CD4-positive, alpha-beta T cell treated with Interferon alpha-2 for 1 hour (primary cell): ENCODE data around the gene TNFRSF17.
A peak's percentile ranks its signal among the peaks of the same experiment; 100 is the strongest.
"Not testable (repeated sequence)": the region's sequence is repeated elsewhere in the genome, so short reads cannot be mapped to it uniquely, and the experiment has no call there.

Source experiments
- DNase-seq, 2 donors: peaks; one replicate each; pipeline ENCODE4 v3.0.0-alpha.2; 2020 to 2022

TNFRSF17 gene

DNA sequence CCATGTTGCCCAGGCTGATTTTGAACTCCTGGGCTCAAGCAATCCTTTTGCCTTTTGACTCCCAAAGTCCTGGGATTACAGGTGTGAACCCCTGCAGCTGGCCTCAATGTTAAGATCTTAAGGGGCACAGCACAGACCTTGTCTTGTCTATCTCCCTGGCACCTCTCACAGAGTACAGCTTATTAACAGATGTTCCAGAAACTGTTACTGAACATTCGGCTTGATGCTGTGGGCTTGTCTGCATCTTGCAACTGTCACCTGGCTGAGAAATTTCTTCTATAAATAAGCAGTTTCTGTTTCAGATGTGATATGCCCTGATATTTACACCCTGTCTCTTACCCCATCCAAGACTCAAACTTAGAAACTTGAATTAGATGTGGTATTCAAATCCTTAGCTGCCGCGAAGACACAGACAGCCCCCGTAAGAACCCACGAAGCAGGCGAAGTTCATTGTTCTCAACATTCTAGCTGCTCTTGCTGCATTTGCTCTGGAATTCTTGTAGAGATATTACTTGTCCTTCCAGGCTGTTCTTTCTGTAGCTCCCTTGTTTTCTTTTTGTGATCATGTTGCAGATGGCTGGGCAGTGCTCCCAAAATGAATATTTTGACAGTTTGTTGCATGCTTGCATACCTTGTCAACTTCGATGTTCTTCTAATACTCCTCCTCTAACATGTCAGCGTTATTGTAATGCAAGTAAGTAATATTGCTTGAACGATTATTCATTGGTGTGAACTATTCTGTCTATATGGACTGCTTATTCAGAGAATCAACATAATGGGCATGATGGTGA is at the start of gene TNFRSF17:
TSS of gene TNFRSF17 (plus strand) at position 450 of the 791 bp plus-strand sequence. CDS start at position 565, 115 bp downstream.
- no peak for DNase-seq

DNA sequence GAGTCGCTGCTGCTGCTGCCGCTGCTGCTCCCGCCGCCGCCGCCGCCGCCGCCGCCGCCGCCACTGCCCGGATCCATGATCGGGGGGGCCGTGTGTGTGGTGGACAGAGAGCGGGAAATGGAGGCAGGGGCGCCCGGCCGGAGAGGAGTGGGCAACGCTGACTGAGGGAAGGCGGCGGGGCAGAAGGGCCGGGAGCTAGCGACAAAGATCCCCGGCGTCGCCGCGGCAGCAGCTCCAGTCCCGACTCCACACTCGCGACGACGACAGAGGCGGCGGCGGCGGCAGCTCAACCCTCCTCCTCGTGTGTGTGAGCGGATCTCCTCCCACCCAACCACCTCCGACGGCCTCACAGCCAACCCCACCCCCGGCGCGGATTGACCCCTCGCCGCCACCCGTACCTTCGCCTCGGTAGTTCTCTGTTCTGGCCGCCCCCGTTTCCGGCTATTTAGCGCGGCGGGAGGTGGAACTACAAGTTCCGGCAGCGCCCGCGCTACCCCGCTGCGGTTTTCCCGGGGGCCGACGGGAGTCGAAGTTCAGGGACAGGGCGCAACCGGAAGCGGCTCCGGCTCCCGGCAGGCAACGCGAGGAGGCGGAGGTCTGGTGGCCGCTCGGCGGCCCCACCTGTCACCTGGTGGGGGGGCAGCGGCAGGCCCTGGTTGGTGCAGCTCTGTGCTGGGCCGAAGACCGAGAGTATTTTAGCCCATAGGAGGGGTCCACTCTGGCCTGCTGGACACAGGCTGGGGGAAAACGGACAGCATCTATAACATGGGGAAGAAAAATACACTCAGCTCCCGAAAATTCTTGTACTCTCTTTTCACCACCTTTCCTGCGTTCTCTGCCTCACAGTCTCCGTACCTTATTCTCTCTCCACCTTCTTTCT is 49.1 kb upstream of the TNFRSF17 start, which contains the start of gene GSPT1:
TSS of gene GSPT1 (minus strand) at position 313 of the 880 bp plus-strand sequence. CDS start at position 77, 236 bp downstream.
- peak; percentile 98 to 99 for DNase-seq

DNA sequence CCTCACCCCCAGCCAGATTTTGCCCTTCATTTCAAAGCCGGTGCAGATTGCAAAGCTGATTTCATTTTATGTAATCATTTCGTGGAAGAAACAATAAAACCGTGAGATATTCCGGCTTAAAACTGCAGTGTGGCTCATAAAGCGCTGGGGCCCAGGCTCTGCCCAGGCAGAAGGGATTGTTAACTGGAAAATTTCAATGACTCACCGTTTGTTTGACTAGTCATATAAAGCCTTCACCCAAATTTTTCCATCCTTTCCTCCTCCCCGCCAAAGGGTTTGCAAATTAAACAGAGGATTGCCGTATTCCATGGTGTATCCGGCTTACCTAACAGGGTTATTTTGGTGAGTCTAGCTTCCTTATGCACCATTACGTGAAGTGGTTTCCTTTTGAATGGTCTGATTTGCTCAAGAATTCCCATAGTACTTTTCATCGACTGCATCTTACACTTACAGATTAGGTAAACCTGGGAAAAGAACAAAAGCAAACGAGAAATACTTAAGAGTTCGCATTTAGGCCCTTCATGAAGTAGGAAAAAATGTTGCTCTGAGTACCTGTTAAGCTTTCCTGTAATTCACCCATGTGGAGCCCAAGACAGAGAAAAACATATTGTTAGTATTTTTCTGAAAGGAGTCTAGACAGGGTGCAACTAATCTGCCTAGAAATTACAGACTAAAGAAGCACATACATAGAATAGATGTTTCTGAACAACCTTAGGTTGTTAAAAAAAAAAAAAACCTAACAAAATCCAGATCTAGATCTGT is 48.3 kb upstream of the TNFRSF17 start:
- DNase-seq = no peak

DNA sequence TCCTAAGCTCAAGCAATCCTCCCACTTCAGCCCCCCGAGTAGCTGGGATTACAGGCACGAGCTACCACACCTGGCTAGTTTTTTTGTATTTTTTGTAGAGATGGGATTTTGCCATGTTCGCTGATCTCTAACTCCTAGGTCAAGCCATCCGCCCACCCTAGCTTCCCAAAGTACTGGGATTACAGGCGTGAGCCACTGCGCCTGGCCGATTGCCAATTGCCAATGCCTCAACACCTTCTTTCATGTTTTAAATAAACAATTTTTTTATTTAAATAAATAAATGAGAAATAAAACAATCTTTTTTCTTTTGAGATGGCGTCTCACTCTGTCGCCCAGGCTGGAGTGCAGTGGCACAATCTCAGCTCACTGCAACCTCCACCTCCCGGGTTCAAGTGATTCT is 41.0 kb upstream of the TNFRSF17 start:
- DNase-seq = not testable (repeated sequence)

DNA sequence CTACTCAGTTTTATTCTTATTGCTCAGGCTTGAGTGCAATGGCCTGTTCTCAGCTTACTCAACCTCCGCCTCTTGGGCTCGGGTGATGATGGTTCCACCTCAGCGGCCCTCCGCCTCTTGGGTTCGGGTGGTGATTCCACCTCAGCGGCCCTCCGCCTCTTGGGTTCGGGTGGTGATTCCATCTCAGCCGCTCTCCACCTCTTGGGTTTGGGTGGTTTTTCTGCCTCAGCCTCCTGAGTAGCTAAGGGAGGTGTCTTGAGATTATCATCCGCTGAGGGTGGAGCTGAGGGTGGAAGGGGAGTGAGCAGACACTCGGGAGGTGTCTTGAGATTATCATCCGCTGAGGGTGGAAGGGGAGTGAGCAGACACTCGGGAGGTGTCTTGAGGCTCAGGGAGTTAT is 37.7 kb upstream of the TNFRSF17 start:
- not testable (repeated sequence) for DNase-seq

DNA sequence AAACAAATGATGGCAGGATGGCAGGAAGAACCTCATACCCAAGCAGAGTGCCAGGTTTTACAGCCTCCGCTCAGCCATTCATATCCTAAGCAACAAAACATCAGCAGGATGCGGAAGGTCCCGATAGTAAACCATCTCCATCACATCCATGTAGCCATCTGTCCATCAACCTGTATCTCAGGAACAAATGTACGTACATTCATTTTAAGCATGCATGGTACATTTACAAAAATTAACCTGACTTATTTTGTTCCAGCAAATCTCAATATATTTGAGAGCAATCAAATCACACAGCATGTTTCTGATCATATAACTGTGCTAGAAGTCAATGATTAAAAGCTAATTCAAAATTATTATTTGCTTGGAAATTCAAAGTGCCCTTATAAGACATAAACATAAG is 23.1 kb upstream of the TNFRSF17 start, which contains the start of gene NPIPB2:
TSS of gene NPIPB2 (minus strand) at position 101 of the 400 bp plus-strand sequence. CDS start at position 101, 0 bp downstream.
- not testable (repeated sequence) for DNase-seq

DNA sequence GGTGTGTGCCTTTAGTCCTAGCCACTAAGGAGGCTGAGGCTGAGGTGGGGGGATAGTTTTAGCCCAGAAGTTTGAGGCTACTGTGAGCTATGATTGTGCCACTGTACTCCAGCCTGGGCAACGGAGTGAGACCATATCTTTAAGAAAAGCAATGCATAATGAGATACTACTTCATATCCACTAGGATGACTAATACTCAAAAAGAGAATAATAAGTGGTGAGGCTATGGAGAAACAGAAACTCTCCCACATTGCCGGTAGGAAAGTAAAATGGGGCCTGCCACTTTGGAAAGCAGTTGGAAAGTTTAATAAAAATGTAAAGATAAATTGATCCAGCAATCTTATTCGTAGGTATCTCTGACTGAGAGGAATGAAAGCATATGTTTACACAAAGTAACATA is 18.6 kb upstream of the TNFRSF17 start:
- no peak for DNase-seq

DNA sequence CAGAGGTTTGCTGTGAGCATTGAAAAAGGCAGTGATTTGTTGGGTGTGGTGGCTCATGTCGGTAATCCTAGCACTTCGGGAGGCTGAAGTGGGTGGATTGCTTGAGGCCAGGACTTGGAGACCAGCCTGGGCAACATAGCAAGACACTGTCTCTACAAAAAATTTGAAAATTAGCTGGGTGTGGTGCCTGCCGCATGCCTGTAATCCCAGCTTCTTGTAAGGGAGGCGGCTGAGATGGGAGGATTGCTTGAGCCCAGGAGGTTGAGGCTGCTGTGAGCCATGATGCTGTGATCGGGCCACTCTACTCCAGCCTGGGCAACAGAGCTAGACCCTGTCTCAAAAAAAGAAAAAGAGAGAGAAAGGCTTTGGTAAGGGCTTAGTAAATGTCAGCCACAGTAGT is 16.2 kb upstream of the TNFRSF17 start:
- DNase-seq = no peak

- peak; percentile 26 to 34 for DNase-seq
These were observed 15.5 kb upstream of the TNFRSF17 start for GRCh38 chr16:11949527-11949926.

GRCh38 chr16:11950388-11950787 is 14.6 kb upstream of the TNFRSF17 start:
- no peak for DNase-seq

DNA sequence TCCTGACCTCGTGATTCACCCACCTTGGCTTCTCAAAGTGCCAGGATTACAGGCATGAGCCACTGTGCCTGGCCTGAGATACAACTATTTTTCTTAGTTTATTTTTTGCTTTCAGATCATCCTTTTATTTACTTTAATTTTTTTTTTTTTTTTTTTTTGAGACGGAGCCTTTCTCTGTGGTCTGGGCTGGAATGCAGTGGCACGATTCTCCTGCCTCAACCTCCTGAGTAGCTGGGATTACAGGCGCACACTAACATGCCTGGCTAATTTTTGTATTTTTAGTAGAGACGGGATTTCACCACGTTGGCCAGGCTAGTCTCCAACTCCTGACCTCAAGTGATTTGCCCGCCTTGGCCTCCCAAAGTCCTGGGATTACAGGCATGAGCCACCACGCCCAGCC is 11.4 kb upstream of the TNFRSF17 start:
- DNase-seq = not testable (repeated sequence)

DNA sequence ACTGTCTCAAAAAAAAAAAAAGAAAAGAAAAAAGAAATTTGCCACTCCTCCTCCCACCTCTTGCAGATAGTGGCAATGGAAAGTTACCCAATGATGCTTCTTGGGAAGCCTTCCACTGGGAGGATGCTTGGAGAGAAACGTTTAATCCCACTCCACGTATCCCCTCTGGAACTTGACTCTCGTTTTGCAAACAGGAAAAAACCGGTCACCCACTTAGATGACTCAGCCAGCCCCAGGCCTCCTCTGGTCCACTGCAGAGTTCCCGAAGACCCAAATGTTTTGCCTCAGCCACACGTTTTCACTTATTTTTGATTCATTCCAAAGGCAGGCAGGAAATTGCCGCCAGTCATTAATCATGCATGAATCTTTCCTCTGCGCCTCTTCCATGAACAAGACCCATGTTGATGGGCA is 9.3 kb upstream of the TNFRSF17 start:
- DNase-seq = no peak

DNA sequence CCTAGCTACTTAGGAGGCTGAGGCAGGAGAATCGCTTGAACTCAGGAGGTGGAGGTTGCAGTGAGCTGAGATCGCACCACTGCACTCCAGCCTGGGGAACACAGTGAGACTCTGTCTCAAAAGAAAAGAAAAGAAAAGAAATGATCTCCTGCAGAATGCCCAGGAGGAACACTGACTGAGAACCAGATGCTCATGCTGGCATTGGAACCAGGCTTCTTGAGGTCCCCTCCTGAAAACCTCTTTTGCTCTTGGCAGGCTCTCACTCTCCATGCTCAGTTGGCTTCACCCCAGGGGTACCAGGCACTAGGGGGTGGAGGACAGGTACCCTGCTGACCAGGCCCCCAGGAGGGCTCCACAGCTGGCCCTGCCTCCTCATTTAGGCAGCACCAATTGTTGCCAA is 8.5 kb upstream of the TNFRSF17 start:
- no peak for DNase-seq

GRCh38 chr16:11957591-11958395 is 7.2 kb upstream of the TNFRSF17 start:
- DNase-seq = no peak

- DNase-seq = not testable (repeated sequence)
These were observed 2.6 kb upstream of the TNFRSF17 start for GRCh38 chr16:11962457-11962856.

DNA sequence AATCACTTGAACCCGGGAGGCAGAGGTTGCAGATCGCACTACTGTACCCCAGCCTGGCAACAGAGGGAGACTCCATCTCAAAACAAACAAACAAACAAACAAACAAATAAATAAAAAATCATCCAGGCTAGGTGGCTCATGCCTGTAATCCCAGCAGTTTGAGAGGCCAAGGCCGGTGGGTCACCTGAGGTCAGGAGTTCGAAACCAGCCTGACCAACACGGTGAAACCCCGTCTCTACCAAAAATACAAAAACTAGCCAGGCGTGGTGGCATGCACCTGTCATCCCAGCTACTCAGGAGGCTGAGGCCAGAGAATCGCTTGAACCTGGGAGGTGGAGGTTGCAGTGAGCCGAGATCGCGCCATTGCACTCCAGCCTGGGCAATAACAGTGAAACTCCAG is 2.0 kb upstream of the TNFRSF17 start:
- not testable (repeated sequence) for DNase-seq

GRCh38 chr16:11963706-11964105 is 1.3 kb upstream of the TNFRSF17 start:
- DNase-seq = no peak

DNA sequence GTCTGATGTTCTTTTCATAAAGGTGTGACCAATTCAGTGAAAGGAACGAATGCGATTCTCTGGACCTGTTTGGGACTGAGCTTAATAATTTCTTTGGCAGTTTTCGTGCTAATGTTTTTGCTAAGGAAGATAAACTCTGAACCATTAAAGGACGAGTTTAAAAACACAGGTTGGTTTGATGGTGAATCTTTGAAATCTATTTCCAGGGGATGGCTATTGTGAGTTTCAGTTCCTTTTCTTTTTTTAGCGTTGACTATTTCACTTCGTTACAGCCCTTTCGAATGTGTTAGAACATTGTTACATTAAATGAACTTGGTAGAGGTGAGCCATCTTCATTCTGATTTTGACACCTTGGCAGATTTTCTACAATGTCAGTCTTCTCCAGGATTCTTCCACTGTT is 1.2 kb downstream of the TNFRSF17 start:
- no peak for DNase-seq

DNA sequence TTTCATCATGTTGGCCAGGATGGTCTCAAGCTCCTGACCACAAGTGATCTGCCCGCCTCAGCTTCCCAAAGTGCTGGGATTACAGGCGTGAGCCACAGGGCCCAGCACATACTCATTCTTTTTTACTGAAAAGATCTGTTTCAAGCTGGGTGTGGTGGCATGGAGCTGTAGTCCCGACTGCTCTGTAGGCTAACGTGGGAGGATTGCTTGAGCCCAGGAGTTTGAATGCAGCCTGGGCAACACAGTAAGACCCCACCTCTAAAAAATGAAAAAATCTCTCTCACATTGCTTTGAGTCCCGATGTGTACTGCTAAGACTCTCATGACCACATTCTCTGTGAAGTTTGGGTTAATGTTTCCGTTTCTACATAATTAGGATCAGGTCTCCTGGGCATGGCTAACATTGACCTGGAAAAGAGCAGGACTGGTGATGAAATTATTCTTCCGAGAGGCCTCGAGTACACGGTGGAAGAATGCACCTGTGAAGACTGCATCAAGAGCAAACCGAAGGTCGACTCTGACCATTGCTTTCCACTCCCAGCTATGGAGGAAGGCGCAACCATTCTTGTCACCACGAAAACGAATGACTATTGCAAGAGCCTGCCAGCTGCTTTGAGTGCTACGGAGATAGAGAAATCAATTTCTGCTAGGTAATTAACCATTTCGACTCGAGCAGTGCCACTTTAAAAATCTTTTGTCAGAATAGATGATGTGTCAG is 2.3 kb downstream of the TNFRSF17 start:
- no peak for DNase-seq

- DNase-seq = no peak
These were observed 3.6 kb downstream of the TNFRSF17 start for GRCh38 chr16:11968577-11968976.

DNA sequence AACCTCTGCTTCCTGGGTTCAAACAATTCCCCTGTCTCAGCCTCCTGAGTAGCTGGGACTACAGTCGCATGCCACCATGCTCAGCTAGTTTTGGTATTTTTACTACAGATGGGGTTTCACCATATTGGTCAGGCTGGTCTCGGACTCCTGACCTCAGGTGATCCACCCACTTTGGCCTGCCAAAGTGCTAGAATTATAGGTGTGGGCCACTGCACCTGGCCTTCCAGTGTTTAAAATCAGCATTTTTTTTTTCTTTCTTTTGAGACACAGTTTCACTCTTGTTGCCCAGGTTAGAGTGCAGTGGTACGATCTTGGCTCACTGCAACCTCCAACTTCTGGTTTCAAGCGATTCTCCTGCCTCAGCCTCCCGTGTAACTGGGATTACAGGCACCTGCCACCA is 5.3 kb downstream of the TNFRSF17 start:
- DNase-seq = not testable (repeated sequence)
